MV-4-11 (cell line): ENCODE measurements around the gene RGS2.
A peak's percentile ranks its signal among the peaks of the same experiment; 100 is the strongest.

Experiments
- DNase-seq: peaks from one replicate; lab custom pipeline; 2025; lab: John Stamatoyannopoulos, UW

The RGS2 gene

GRCh38 chr1:192830595-192831246 lies 21.9 kb downstream of the RGS2 start:
- DNase-seq = no peak

- no peak for DNase-seq
Measured at GRCh38 chr1:192831706-192832355, 23.0 kb downstream of the RGS2 start.

DNA sequence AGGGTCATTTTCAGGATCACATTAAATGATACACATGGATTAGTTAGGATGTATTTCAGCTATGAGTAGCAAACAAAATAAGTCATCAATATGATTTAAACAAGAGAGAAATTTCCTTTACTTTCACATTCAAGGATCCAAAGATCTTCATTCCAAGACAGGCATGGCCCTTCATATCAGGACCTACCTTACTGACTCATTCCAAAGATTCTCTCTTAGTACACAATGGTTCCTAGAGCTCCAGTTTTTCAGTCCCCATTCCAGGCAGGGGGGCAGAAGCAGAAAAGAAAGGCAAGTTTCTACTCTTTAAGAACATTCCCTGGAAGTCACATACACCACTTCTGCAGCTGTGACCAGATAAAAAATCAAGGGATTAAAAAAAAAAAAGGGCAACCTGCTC lies 23.7 kb downstream of the RGS2 start:
- no peak for DNase-seq

DNA sequence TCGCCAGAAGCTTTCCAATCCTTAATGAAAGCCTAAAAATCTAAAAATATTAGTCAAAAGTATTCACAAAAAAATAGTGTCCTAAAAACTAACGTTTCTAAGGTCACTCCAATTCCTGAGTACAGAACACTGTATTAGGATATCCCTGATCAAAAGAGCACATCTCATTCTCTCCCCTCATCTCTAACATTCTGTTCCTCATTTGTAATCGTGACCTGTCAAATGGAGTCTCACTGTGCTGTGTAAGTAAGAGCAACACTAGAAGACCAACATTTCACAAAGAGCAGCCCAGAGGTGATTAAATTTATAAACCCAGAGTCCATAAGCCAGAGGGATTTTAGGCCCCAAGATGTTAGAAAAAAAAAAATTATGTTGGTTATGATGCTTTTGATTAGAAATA lies 26.3 kb downstream of the RGS2 start:
- no peak for DNase-seq

- DNase-seq = no peak
Measured at GRCh38 chr1:192839162-192840066, 30.6 kb downstream of the RGS2 start.

DNA sequence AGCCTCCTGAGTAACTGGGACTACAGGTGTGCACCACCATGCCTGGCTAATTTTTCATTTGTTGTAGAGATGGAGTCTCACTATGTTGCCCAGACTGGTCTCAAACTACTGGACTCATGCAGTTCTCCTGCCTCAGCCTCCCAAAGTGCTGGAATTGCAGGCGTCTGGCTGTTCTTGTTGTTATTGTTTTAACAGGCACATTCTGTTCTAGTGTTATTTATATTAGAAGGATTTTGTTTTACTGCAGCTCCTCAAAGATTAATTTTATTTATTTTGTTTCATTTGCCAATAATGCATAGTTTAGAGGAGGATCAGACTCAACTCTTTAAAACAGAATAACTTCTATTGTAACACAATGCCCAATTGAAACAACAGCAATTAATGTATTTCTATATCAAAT lies 35.5 kb downstream of the RGS2 start:
- no peak for DNase-seq

GRCh38 chr1:192846950-192847349 lies 38.1 kb downstream of the RGS2 start:
- DNase-seq = no peak

DNA sequence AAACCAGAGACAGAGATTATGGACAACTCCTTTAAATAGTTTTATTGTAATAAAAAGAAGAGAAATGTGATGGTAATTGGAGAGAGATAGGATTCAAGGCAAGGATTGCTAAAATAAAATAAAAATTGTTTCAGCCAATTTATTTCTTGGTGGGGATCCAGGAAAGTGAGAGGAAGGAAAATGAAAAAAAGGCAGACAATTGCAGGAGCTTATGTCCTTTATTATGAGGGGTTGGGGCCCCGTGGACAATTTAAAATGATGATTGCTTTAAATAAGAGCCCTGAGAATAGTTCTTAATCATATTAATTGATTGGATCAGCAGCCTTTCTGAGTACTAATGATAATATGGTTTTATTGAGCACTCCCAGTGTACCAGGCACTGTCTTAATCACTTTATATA lies 40.2 kb downstream of the RGS2 start:
- DNase-seq = no peak

- no peak for DNase-seq
Measured at GRCh38 chr1:192849442-192849841, 40.6 kb downstream of the RGS2 start.

GRCh38 chr1:192852001-192852947 lies 43.4 kb downstream of the RGS2 start:
- no peak for DNase-seq

DNA sequence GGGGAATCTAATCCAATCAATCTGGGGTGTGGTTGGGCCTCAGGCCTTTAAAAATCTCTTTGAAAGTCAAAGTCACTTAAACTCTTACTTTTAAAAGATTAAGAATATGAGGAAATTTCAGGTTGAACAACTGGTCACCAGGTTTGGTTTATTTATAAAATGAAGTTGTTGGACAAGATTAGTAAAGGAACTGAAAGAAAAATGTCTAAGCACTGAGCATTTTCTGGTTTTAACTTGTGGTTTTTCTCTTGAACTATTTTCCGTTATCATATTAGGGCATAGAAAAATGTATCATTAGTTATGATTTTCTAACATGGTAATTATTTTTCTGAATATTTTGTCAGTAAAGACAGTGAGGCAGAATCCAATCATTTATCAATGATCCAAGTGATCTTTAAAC lies 49.6 kb downstream of the RGS2 start:
- peak; percentile 44 for DNase-seq

GRCh38 chr1:192859808-192860207 lies 51.0 kb downstream of the RGS2 start:
- no peak for DNase-seq

GRCh38 chr1:192860478-192861185 lies 51.8 kb downstream of the RGS2 start:
- DNase-seq = no peak

DNA sequence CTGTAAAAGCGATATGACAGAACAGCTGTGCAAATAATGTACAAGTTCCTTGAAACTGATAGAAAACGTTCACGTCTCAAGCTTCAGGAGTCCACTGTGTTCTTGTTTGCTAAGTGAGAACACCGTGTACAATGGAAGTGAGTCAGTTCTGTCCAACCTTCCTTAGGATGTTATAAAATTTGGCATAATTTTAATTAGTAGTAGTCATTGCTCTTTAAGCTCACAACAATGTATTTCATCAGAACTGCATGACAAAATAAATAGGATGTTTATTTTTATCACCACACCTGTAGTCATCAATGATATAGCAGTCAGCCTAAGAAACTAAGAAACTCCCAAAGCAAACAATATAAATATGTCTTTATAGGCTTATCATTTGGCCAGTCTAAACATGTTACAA lies 53.0 kb downstream of the RGS2 start:
- no peak for DNase-seq
